ENCODE data around the gene TRIM22. TPM values are rescaled to one million over a fixed set of nuclear protein-coding genes. Genes with fewer than 3 reads are reported as not detected.

TRIM22 gene
- total and polyA plus RNA-seq, 9 of the 15 experiments (the other 6 are each of a cell fraction or from before 2014, with no cell fraction given): 0.06 to 1.1 (median 0.18) TPM; not detected in 2

DNA sequence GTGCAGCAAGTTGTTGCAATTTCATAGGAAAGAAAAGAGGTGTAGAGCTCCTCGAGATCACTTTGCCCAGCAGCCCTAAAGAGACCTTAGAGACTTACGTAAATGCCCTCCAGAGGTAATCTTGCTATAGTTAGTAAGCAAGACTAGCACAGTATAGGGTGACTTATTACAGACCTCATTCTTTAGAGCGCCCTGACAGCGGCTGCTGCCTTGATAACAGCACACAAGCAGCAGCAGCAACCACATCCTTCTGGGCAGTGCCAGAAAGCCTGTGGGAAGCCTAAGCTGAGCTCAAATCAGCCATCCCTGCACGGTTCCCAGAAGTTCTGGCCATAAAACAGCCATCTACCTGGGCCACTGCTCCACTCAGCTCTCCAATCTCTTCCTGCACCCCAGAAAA lies 24.1 kb downstream of the TRIM22 start:
- POLR2A ChIA-PET: interaction anchor here (0.7 to 1.2 kb wide), 2 partner anchors 14 to 503 kb away, joined by 3 read pairs; no protein-coding TSS in a partner anchor
- Histone ChIP-seq H3K4me2 (ENCODE audit: insufficient read depth, low read length) (no peak overlapping the region), H2AFZ (ENCODE audit: low read depth, low read length) (no peak overlapping the region), H3K4me1 (replicated peaks in 1 of 2; ENCODE audit: control insufficient read depth in 2 of 2, insufficient read depth in 2 of 2, low read length in 2 of 2) (no peaks in the 10 kb centered on the region), H3K79me2 (ENCODE audit: control insufficient read depth, insufficient read depth, low read length) (no peaks in the 10 kb centered on the region), H3K27me3 (ENCODE audit: control insufficient read depth in 2 of 2, insufficient read depth in 2 of 2, low read length in 2 of 2) (peaks cover 1 to 8% of the 10 kb centered on the region in 2 experiments; a peak in 4 of 5 replicates), H4K20me1 (replicated peaks; ENCODE audit: control insufficient read depth, insufficient read depth, low read length) (no peaks in the 10 kb centered on the region), H3K9ac (ENCODE audit: insufficient read depth in 1 of 2, low read depth in 2 of 2, low read length in 2 of 2) (no peak overlapping the region), H3K4me3 (no peak overlapping the region), H3K9me1 (ENCODE audit: control insufficient read depth, insufficient read depth, low read length) (no peaks in the 10 kb centered on the region), H3K9me3 (replicated peaks; ENCODE audit: control insufficient read depth, insufficient read depth, low read depth, low read length) (no peaks in the 10 kb centered on the region), H3K36me3 (ENCODE audit: control insufficient read depth, insufficient read depth, low read length) (no peaks in the 10 kb centered on the region), H3K27ac (ENCODE audit: extremely low read depth, low read depth, low read length) (no peak overlapping the region)
- BruUV-seq (replicated peaks): no TSS peak
- DNase-seq (ENCODE audit: extremely low read depth in 1 of 4, low spot score in 3 of 4): peak in 1 of 4 experiments; percentile 23
- WGBS (ENCODE audit: insufficient coverage, low coverage, missing lambda C conversion rate): 9% methylated on average over 5 of the region's 5 CpGs
- TF ChIP-seq HSF4 (CRISPR knock-in tag; IDR thresholded peaks at IDR 0.05; ENCODE audit: borderline replicate concordance) (no peak), ELF4 (CRISPR knock-in tag; IDR thresholded peaks at IDR 0.05) (no peak), E2F8 (IDR thresholded peaks at IDR 0.05; ENCODE audit: low read depth, partially characterized antibody) (no peak), HMBOX1 (IDR thresholded peaks at IDR 0.05) (peak; percentile 77), ARNT (IDR thresholded peaks at IDR 0.05) (no peak), DPF2 (IDR thresholded peaks at IDR 0.05) (no peak), RFX1 (IDR thresholded peaks at IDR 0.05) (no peak), CBX5 (IDR thresholded peaks at IDR 0.05; ENCODE audit: borderline replicate concordance, low read depth) (no peak), NCOA6 (IDR thresholded peaks at IDR 0.05) (no peak), ZNF239 (CRISPR knock-in tag; IDR thresholded peaks at IDR 0.05) (peak; percentile 44; the same call in 1 of the 2 replicates), ZBTB33 (CRISPR knock-in tag; IDR thresholded peaks at IDR 0.05) (no peak), MAX (CRISPR knock-in tag; IDR thresholded peaks at IDR 0.05) (no peak)
- CTCF ChIA-PET (ENCODE audit: low intra/inter-chr PET ratio): no interaction called here
- in situ Hi-C loops (cut with MboI): no loop called here
- ATAC-seq: peak; percentile 59; the same call in 2 of the 3 replicates
- intact Hi-C loops (cut with micrococcal nuclease): loop anchor here (5.0 kb wide), 1 partner anchor 106 kb away; no protein-coding TSS in a partner anchor
- no peak for FAIRE-seq

All from K562 (cell line).